ENCODE measurements around the gene PFKFB4.

DNA sequence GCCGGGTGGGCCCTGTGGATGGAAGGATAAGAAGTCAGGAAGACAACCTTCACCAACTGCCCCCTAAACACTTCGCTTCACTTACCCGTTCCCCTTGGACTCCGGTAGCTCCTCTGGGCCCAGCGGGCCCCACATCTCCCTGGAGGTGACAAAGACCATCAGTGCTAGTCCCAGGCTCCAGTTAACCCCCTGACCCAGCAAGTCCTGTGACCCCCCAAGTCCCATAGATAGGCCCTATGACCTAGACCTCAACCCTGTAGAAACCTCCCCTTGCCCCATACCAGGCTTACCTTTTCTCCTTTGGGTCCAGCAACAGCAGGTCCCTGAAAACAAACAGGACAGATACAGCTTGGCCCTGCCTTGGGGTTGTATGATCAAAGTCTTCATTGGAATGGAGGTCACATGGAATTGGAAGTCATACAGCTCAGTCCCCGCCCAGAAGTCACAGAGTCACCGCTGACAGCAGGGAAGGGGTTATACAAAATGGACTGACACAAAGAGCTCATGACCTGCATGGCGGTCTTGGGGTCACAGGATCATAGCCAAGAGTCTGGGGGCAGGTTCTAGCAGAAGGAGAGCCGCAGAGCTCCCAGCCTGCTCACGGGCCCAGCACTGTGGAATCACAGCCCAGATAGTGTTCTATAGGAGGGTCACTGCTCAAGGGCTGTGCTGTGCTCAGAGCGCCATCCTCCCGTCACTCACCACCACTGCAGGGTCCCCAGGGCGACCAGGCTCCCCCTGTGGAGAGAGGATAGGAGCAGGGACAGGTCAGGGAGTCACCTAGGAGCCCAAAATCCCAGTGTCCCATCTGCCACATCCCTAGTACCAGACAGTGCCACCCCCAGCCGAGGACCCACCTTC, 25.2 kb upstream of the PFKFB4 start:
- TF ChIP-seq POLR2A (IDR thresholded peaks at IDR 0.05), result no peak
- TF ChIP-seq, protein P1, sequence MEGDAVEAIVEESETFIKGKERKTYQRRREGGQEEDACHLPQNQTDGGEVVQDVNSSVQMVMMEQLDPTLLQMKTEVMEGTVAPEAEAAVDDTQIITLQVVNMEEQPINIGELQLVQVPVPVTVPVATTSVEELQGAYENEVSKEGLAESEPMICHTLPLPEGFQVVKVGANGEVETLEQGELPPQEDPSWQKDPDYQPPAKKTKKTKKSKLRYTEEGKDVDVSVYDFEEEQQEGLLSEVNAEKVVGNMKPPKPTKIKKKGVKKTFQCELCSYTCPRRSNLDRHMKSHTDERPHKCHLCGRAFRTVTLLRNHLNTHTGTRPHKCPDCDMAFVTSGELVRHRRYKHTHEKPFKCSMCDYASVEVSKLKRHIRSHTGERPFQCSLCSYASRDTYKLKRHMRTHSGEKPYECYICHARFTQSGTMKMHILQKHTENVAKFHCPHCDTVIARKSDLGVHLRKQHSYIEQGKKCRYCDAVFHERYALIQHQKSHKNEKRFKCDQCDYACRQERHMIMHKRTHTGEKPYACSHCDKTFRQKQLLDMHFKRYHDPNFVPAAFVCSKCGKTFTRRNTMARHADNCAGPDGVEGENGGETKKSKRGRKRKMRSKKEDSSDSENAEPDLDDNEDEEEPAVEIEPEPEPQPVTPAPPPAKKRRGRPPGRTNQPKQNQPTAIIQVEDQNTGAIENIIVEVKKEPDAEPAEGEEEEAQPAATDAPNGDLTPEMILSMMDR (IDR thresholded peaks at IDR 0.05), result no peak
- TF ChIP-seq POLR2AphosphoS5 (IDR thresholded peaks at IDR 0.05), result no peak
